HG03354 (cell line): ENCODE data around the gene ZNF789.
A peak's percentile ranks its signal among the peaks of the same experiment; 100 is the strongest.
"Not testable (repeated sequence)": the region's sequence is repeated elsewhere in the genome, so short reads cannot be mapped to it uniquely, and the experiment has no call there.

ENCODE experiments used
- ATAC-seq: cut with Tn5 transposase; IDR thresholded peaks from one replicate; pipeline ENCODE4 v1.9.1; 2021; ENCODE audit warnings: mild to moderate bottlenecking; ENCODE audit not compliant: unreplicated experiment, poor library complexity, severe bottlenecking

ZNF789 gene

DNA sequence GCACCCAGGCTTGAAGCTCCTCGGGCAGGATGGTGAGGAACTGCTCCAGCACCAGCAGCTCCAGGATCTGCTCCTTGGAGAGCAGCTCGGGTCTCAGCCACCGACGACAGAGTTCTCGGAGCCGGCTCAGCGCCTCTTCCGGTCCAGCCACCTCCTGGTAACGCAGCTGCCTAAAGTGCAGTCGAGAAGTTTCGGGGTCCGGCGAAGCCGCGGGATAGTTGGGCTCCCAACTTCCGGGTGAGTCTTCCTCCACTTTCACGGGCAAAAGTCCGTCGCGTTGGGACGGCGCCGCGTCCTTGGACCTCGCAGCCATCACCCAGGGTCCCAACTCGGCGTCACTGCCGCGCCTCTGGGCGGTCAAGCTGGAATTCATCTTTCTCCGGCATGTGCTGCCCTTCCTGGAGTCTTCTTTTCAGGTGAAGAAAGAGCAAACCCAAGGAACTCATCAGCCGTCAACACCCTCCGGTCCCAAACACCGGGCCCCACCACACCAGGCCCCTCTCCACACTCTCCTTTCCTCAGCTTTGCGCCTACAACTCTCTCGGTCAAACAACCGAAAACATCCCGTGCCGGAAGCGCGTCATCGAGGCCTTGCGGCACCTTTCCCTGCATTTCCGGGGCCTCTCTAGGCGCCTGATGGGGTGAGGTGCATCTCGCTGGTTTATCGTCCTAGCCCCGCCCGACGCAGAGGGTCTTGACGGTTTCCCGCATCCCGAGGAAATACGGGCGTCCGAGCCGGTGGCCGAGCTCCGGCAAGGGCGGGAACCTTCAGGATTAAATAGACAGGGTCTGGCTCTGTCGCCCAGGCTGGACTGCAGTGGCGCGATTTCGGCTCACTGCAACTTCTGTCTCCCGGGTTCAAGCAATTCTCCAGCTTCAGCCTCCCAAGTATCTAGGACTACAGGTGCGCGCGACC lies 27.3 kb downstream of the ZNF789 start, which contains the start of gene ZNF394:
TSS of gene ZNF394 (minus strand) at position 561 of the 916 bp plus-strand sequence. CDS start at position 373, 188 bp downstream.
- ATAC-seq: peak; percentile 54

DNA sequence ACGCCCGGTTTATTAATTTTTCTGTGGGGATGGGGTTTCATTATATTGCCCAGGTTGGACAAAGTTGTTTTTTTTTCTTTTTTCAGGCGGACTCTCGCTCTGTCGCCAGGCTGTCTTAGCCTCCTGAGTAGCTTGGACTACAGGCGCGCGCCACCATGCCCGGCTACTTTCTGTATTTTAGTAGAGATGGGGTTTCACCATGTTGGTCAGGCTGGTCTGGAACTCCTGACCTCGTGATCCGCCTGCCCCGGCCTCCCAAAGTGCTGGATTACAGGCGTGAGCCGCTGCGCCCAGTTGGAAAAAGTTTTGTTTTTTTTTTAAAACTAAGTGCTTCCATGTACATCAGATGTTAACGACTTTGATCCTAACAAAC lies 27.9 kb downstream of the ZNF789 start:
- no peak for ATAC-seq

DNA sequence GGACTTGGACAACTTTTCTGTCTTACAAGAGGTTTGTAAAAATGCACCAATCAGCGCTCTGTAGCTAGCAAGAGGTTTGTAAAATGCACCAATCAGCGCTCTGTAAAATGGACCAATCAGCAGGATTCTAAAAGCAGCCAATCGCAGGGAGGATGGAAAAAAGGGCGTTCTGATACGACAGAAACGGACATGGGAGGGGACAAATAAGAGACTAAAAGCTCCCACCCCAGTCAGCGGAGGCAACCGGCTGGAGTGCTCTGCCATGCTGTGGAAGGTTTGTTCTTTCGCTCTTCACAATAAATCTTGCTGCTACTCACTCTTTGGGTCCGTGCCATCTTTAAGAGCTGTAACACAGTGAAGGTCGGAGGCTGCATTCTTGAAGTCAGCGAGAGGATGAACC lies 28.5 kb downstream of the ZNF789 start:
- ATAC-seq: not testable (repeated sequence)

DNA sequence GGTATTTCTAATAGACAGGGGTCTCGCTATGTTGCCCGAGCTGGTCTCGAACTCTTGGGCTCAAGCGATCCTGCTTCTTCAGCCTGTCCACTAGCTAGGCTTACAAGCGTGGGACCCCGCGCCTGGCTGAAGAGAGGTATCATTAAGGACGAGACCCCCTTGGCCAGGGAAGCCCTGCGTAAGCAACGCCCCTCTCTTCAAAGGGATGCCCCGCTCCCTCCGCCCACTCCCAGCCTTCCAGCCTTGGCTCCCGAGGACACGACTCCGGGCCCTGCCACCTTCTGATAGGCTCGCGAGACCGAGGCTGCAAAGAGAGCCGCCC lies 31.6 kb downstream of the ZNF789 start:
- no peak for ATAC-seq

DNA sequence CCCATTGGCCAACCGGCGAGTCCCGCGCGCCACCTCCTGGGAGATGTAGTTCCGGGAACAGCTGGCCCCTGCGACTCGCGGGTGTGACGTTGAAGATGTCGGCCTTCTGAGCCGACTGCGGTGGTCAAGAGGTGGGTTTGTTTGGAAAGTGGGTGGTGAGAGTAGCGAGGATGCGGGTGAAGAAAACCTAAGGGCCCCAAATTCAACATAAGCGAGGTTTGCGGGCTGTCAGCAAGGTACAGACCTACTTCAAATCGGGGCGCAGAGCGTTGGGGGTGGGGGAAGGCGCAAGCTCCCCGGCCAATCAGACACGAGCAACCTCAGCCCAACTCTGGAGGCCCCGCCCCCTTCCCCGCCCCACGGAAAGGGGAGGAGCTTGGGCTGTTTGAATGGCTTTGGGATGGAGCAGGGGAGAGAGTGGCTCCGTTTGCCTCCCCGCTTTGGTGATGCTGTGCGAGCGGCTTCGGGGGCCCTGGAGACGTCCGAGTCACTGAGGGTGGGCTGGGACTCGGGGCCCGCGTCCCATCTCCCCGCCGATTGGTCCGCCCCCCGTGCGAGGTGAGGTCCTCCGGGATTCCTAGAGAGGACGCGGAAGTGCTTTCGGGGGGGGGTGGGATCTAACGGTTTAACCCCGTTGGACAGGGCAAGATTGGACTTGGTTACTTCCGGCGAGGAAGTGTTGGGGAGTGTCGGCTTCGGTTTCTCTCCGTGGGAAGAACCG lies 32.1 kb downstream of the ZNF789 start, which contains the start of gene ZKSCAN5:
TSS of gene ZKSCAN5 (plus strand) at position 60 of the 721 bp plus-strand sequence. CDS start 1,383 bp downstream, outside the sequence.
- ATAC-seq: peak; percentile 82

DNA sequence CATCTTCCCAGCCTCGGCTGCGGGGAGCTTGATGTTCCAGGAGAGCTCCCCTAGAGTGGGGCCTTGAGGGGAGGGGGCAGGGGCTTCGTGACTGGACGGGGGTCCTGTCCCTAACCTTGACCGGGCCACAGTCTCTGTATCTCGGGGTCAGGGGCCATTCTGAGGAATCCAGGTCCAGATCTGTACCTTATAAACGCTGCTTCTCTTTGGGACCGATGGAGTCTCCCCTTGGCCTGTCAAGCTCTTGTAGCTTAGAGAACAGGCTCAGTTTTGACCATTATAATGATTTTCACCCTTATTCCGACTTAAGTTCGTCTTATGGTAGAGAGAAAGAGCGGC lies 32.6 kb downstream of the ZNF789 start:
- peak; percentile 5 for ATAC-seq

DNA sequence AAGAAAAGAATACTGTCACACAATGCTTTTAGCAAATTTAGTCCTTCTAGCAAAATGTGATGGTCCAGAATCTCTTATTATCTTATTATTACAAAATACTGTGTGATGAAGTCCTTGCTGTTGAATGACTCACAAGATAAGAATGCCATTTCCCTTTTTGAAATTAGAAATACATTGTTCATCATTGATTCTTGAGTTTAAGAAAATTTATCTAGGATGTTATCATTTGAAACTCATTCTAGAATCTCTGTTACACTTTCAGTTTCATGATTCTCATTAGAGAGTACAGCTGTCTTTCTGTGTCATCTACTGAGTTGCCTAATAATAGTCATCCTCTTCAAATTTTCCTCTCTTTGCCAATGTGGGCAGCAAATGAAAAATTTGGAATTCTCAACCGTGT lies 41.4 kb downstream of the ZNF789 start:
- ATAC-seq: no peak

DNA sequence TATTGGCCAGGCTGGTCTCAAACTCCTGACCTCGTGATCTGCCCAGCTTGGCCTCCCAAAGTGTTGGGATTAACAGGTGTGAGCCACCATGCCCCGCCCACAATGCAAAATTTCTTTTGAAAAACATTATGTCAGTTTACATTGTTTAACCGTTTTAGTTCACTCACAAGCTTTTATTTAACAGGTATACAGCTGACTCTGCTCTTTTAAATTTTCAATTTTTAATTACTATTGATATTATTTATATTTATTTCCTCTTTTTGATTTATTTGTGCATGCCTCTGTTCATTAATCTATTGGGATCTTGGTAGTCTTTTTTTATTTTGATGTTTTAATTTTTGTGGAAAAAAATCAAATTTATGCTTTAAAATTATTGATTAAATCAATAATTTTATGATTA lies 48.7 kb downstream of the ZNF789 start:
- ATAC-seq: no peak

DNA sequence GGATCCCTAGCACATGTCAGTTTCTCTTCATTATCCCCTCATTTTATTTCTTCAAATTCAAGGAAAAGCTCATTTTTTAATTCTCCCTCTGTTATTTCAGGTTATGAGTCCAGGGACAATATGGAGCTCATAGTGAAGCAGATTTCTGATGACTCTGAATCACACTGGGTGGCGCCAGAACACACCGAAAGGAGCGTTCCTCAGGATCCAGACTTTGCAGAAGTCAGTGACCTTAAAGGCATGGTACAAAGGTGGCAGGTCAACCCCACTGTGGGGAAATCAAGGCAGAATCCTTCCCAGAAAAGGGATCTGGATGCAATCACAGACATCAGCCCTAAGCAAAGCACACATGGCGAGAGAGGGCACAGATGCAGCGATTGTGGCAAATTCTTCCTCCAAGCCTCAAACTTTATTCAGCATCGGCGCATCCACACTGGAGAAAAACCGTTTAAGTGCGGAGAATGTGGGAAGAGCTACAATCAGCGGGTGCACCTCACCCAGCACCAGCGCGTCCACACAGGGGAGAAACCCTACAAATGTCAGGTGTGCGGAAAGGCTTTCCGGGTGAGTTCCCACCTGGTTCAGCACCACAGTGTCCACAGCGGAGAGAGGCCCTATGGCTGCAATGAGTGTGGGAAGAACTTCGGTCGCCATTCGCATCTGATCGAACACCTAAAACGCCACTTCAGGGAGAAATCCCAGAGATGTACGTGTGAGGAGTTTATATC lies 53.2 kb downstream of the ZNF789 start:
- ATAC-seq: no peak

DNA sequence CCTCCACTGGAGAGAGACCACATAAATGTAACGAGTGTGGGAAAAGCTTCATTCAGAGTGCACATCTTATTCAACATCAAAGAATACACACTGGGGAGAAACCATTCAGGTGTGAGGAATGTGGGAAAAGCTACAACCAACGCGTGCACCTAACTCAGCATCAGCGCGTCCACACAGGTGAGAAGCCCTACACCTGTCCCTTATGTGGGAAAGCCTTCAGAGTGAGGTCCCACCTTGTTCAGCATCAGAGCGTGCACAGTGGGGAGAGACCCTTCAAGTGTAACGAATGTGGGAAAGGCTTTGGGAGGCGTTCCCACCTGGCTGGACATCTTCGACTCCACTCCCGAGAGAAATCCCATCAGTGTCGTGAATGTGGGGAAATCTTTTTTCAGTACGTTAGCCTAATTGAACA lies 58.7 kb downstream of the ZNF789 start:
- no peak for ATAC-seq

DNA sequence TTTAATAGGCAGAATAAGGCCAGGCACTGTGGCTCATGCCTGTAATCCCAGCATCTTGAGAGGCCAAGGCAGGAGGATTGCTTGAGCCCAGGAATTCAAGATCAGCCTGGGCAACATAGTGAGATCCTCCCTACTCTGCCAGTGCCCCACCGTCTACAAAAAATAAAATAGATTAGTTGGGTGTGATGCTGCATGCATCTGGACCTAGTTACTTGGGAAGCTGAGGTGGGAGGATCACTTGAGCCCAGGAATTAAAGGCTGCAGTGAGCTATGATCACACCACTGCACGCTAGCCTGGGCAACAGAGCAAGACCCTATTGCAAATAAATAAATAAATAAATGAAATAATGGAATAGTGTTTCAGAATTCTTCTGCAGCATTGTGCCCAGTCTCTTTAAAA lies 63.0 kb downstream of the ZNF789 start:
- ATAC-seq: no peak
